ENCODE data around the gene SHCBP1L. TPM values are rescaled to one million over a fixed set of nuclear protein-coding genes. Genes with fewer than 3 reads are reported as not detected.
A peak's percentile ranks its signal among the peaks of the same experiment; 100 is the strongest.
"Not testable (repeated sequence)": the region's sequence is repeated elsewhere in the genome, so short reads cannot be mapped to it uniquely, and the experiment has no call there.

SHCBP1L gene
- total RNA-seq, 1 donor from 2014 or later, result not detected

GRCh38 chr1:182968836-182969734, 16.1 kb upstream of the SHCBP1L start:
- intact Hi-C loops (cut with DNase I), result loop anchor here (10.0 kb wide), 1 partner anchor 156 kb away; no protein-coding TSS in a partner anchor
- no peak for ATAC-seq (ENCODE audit: poor library complexity)
- DNase-seq, result no peak

DNA sequence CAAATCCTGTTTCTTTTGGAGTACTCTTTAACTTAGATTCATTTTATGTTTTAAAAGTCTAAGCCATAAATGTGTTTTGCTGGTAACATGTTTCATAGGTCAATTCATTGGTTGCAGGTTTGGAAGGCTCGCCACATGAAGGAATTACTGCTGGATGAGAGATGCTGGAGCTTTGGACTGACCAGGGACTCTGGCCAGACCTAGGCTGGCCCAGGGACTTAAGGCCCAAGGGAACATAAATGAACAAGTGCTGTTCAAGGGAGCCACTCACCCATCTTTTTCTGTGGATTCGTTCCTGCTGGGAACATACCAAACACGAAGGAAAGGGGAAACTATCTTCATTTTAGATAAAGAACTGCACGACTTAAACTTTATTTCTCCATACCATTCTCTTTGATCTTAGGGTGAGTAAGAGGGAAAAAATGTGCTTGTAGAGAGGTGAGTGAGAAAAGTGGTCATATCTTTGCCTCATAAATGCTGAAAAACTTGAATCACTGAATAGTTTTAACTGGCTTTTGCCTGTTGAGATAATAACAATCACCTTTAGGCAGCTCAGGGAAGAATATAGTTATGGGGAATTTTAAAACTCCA, 15.3 kb upstream of the SHCBP1L start:
- intact Hi-C loops (cut with DNase I), result loop anchor here (10.0 kb wide), 1 partner anchor 157 kb away; no protein-coding TSS in a partner anchor
- no peak for ATAC-seq (ENCODE audit: poor library complexity)
- DNase-seq, result no peak

GRCh38 chr1:182965861-182966260, 12.9 kb upstream of the SHCBP1L start:
- no peak for DNase-seq
- intact Hi-C loops (cut with DNase I), result loop anchor here (10.0 kb wide), 1 partner anchor 159 kb away; no protein-coding TSS in a partner anchor
- no peak for ATAC-seq (ENCODE audit: poor library complexity)

DNA sequence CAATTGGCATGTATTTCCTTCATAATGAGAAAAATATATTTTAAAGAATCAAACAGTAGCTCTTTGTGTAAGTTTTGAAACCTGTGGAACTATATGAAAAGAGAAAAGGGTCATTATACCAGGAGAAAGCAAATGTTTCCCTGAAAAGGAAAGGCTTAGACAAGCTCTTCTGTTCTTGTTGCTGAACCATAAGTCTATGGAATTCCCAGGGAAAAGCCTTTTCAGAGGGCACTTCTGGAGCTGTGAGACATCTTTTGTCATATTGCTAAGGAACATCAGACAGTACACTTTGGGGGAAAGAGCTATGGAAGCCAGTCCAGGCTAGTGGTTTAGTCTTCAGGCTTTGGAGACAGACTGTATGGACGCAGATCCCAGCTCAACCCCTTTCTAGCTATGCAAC, 12.1 kb upstream of the SHCBP1L start:
- ATAC-seq (ENCODE audit: poor library complexity) (no peak), DNase-seq (no peak)
- intact Hi-C loops (cut with DNase I), result loop anchor here (10.0 kb wide), 1 partner anchor 160 kb away; no protein-coding TSS in a partner anchor

- intact Hi-C loops (cut with DNase I), result loop anchor here (2.0 to 10.0 kb wide), 3 partner anchors 58 to 265 kb away; no protein-coding TSS in a partner anchor
- DNase-seq, result peak; percentile 86
- peak; percentile 99 for ATAC-seq (ENCODE audit: poor library complexity)
Observed at GRCh38 chr1:182962554-182963115, 9.7 kb upstream of the SHCBP1L start.

GRCh38 chr1:182960046-182960445, 7.1 kb upstream of the SHCBP1L start:
- no peak for DNase-seq
- intact Hi-C loops (cut with DNase I), result loop anchor here (5.0 to 10.0 kb wide), 2 partner anchors 165 to 267 kb away; no protein-coding TSS in a partner anchor
- no peak for ATAC-seq (ENCODE audit: poor library complexity)

- DNase-seq, result no peak
- no peak for ATAC-seq (ENCODE audit: poor library complexity)
- intact Hi-C loops (cut with DNase I), result no loop called here
Observed at GRCh38 chr1:182957902-182958395, 5.0 kb upstream of the SHCBP1L start.

- intact Hi-C loops (cut with DNase I), result no loop called here
- DNase-seq, result no peak
- ATAC-seq (ENCODE audit: poor library complexity), result no peak
Observed at GRCh38 chr1:182956708-182957365, 3.9 kb upstream of the SHCBP1L start.

GRCh38 chr1:182955596-182956588, 2.9 kb upstream of the SHCBP1L start:
- no peak for DNase-seq
- no peak for ATAC-seq (ENCODE audit: poor library complexity)
- intact Hi-C loops (cut with DNase I), result no loop called here

DNA sequence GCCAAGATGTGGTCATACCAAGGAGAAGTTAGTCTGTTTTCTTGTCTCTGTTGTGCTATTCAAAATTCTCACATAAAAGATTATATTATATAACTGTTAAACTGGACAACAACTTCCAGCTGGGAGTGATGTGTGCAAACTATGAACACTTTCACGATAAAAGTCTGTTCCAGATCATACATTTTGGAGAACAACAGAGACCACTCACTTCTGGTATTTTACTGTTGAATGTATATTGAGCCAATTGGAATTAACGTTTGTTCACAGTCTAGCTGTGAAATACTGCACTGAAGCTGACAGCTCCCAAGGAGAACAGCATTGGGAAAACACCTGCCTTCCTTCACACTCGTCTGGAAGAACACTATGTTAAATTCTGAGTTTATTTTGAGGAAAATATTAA, 860 bp upstream of the SHCBP1L start:
- DNase-seq, result no peak
- intact Hi-C loops (cut with DNase I), result no loop called here
- ATAC-seq (ENCODE audit: poor library complexity), result no peak

DNA sequence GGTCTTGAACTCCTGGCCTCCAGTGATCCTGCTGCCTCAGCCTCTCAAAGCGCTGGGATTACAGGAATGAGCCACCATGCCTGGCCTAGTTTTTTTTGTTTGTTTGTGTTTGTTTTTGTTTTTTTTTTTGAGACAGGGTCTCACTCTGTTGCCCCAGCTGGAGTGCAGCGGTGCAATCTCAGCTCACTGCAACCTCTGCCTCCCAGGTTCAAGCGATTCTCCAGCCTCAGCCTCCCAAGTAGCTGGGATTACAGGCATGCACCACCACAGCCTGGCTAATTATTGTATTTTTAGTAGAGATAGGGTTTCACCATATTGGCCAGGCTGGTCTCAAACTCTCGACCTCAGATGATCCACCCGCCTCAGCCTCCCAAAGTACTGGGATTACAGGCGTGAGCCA, 9.6 kb downstream of the SHCBP1L start:
- DNase-seq; ATAC-seq (ENCODE audit: poor library complexity); intact Hi-C loops (cut with DNase I): not testable (repeated sequence)

- ATAC-seq (ENCODE audit: poor library complexity); DNase-seq; intact Hi-C loops (cut with DNase I): not testable (repeated sequence)
Observed at GRCh38 chr1:182942145-182942544, 10.8 kb downstream of the SHCBP1L start.

GRCh38 chr1:182939413-182939812, 13.6 kb downstream of the SHCBP1L start:
- ATAC-seq (ENCODE audit: poor library complexity) (no peak), DNase-seq (no peak)
- intact Hi-C loops (cut with DNase I), result no loop called here

DNA sequence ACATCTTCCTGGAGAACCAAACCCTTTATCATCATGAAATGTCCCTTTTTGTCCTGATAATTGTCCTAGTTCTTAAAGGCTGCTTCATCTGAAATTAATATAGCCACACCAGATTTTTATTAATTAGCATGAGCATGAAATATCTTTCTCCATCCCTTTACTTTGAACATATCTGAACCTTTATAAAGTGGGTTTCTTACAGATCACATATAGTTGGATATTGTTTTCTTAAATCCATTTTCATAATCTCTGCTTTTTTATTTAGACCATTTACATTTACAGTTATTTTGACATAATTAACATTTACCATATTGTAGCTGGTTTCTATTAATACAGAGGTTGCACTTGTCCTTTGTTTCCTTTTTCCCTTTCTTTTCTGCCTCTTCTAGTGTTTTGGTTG, 17.2 kb downstream of the SHCBP1L start:
- ATAC-seq (ENCODE audit: poor library complexity) (no peak), DNase-seq (no peak)
- intact Hi-C loops (cut with DNase I), result no loop called here

DNA sequence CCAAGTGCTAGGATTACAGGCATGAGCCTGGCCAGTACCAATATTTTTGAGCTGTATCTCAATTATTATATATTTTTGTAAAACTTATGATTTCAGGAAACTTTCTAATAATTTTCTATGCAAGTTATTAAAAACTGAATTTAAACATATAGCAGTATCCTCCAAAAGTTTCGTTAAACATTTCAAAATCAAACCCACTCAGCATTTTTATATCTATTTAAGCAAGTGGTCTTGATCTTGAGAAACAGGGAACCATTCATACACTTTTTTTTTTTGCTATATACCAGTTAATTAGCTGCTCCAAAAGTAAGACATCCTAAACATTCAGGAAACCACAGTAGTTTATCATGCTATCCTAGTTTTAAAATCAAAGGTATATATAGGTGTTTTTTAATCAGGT, 22.0 kb downstream of the SHCBP1L start:
- no peak for DNase-seq
- intact Hi-C loops (cut with DNase I), result no loop called here
- ATAC-seq (ENCODE audit: poor library complexity), result no peak

GRCh38 chr1:182927693-182928433, 25.1 kb downstream of the SHCBP1L start:
- intact Hi-C loops (cut with DNase I), result no loop called here
- ATAC-seq (ENCODE audit: poor library complexity) (no peak), DNase-seq (no peak)

GRCh38 chr1:182925661-182926060, 27.3 kb downstream of the SHCBP1L start:
- intact Hi-C loops (cut with DNase I), result no loop called here
- no peak for DNase-seq
- no peak for ATAC-seq (ENCODE audit: poor library complexity)
